Measurements from ENCODE around the gene CDHR3.

CDHR3 gene

DNA sequence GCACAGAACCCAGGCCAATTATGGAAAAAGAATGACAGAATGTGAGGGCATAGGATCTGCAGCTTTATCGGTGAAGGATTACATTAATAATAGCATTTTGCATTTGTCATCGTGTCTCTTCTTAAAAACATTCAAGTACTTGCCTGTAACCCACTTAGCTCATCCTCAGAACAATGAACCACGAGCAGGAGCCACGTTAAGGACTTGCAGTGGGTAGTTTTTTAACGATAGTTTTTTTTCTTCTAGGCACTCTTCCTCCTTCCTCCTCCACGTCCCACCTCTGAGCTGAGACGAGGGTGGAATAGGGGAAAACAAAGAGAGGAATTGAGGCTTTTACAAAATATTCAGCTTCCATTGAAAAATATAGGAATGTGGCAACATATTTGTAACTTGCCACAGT, 27.1 kb downstream of the CDHR3 start (continued):
- TF ChIP-seq ZNF785 (tag by site-specific recombination; IDR thresholded peaks at IDR 0.05) (no peak), ZFP41 (tag by site-specific recombination; IDR thresholded peaks at IDR 0.05; ENCODE audit: borderline replicate concordance) (no peak), ZNF571 (tag by site-specific recombination; IDR thresholded peaks at IDR 0.05) (no peak), ZNF621 (tag by site-specific recombination; IDR thresholded peaks at IDR 0.05) (no peak)

DNA sequence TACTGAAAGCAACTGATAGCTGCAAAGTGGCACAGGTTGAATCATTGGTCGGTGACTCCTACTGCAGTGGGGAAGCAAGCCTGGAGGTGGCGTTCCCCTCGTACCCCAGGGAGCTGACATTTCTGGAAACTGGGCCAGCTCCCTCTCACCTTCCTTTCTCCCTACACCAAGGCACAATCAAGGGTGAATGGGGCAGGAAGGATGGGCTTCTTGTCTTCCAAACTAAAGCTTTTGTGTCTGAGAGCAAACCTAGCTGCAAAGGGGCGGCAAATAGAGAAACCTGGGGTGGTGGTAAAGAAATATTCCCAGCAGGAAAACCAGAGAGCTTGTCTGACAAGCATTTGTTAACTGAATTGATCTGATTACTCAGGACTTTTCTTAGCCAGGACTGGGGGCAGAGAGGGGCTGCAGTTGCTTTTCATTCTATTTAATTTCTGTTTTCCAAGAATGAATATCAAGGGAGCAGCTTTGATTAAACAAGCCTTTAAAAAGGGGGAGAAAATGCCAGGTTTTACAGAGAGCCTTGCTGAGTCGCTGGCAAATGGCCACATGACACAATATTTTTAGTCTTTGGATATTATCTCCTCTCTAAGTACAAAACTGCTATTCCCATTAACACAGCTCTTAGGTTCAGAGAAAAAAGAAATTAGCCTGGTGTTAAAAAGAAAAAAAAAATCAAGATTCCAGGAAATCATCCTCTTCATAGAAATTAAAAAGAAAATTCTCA, 27.8 kb downstream of the CDHR3 start:
- H3K9me3 ChIP-seq (ENCODE audit: control insufficient read depth, insufficient read depth, low read depth, low read length) = no peaks in the 10 kb centered on the region
- H3K4me3 ChIP-seq (ENCODE audit: low read depth, low read length) = no peak overlapping the region
- H3K27ac ChIP-seq (ENCODE audit: extremely low read depth, low read depth, low read length) = no peak overlapping the region
- H3K36me3 ChIP-seq (ENCODE audit: control insufficient read depth in 2 of 2, insufficient read depth in 1 of 2, low read length in 2 of 2) = no peaks in the 10 kb centered on the region
- ChIA-PET CTCF (interaction anchor here (0.5 to 1.2 kb wide), 3 partner anchors 19 to 94 kb away, joined by 3 to 5 read pairs (median 4); no protein-coding TSS in a partner anchor), POLR2A (no interaction called here)
- H3K4me1 ChIP-seq (ENCODE audit: control insufficient read depth, insufficient read depth, low read length) = no peaks in the 10 kb centered on the region
- TF ChIP-seq ZNF223 (tag by site-specific recombination; IDR thresholded peaks at IDR 0.05) (no peak), BCL11A (tag by site-specific recombination; IDR thresholded peaks at IDR 0.05; ENCODE audit: low read depth) (no peak), GLI4 (tag by site-specific recombination; IDR thresholded peaks at IDR 0.05) (no peak), KLF10 (tag by site-specific recombination; IDR thresholded peaks at IDR 0.05) (no peak), REPIN1 (tag by site-specific recombination; IDR thresholded peaks at IDR 0.05; ENCODE audit: low read depth) (no peak), ZNF404 (tag by site-specific recombination; IDR thresholded peaks at IDR 0.05) (no peak), ZBTB20 (tag by site-specific recombination; IDR thresholded peaks at IDR 0.05) (no peak), ZNF174 (tag by site-specific recombination; IDR thresholded peaks at IDR 0.05) (no peak), ZNF549 (tag by site-specific recombination; IDR thresholded peaks at IDR 0.05) (no peak), YY1 (tag by site-specific recombination; IDR thresholded peaks at IDR 0.05) (no peak), ZNF837 (tag by site-specific recombination; IDR thresholded peaks at IDR 0.05) (no peak)
- TF ChIP-seq, protein P1, sequence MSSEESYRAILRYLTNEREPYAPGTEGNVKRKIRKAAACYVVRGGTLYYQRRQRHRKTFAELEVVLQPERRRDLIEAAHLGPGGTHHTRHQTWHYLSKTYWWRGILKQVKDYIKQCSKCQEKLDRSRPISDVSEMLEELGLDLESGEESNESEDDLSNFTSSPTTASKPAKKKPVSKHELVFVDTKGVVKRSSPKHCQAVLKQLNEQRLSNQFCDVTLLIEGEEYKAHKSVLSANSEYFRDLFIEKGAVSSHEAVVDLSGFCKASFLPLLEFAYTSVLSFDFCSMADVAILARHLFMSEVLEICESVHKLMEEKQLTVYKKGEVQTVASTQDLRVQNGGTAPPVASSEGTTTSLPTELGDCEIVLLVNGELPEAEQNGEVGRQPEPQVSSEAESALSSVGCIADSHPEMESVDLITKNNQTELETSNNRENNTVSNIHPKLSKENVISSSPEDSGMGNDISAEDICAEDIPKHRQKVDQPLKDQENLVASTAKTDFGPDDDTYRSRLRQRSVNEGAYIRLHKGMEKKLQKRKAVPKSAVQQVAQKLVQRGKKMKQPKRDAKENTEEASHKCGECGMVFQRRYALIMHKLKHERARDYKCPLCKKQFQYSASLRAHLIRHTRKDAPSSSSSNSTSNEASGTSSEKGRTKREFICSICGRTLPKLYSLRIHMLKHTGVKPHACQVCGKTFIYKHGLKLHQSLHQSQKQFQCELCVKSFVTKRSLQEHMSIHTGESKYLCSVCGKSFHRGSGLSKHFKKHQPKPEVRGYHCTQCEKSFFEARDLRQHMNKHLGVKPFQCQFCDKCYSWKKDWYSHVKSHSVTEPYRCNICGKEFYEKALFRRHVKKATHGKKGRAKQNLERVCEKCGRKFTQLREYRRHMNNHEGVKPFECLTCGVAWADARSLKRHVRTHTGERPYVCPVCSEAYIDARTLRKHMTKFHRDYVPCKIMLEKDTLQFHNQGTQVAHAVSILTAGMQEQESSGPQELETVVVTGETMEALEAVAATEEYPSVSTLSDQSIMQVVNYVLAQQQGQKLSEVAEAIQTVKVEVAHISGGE (tag by site-specific recombination; conservative IDR thresholded peaks at IDR 0.05; ENCODE audit: low read depth) = no peak
- TF ChIP-seq, protein P2, sequence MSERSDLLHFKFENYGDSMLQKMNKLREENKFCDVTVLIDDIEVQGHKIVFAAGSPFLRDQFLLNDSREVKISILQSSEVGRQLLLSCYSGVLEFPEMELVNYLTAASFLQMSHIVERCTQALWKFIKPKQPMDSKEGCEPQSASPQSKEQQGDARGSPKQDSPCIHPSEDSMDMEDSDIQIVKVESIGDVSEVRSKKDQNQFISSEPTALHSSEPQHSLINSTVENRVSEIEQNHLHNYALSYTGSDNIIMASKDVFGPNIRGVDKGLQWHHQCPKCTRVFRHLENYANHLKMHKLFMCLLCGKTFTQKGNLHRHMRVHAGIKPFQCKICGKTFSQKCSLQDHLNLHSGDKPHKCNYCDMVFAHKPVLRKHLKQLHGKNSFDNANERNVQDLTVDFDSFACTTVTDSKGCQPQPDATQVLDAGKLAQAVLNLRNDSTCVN (tag by site-specific recombination; optimal IDR thresholded peaks at IDR 0.05) = no peak
- TF ChIP-seq, protein P3, sequence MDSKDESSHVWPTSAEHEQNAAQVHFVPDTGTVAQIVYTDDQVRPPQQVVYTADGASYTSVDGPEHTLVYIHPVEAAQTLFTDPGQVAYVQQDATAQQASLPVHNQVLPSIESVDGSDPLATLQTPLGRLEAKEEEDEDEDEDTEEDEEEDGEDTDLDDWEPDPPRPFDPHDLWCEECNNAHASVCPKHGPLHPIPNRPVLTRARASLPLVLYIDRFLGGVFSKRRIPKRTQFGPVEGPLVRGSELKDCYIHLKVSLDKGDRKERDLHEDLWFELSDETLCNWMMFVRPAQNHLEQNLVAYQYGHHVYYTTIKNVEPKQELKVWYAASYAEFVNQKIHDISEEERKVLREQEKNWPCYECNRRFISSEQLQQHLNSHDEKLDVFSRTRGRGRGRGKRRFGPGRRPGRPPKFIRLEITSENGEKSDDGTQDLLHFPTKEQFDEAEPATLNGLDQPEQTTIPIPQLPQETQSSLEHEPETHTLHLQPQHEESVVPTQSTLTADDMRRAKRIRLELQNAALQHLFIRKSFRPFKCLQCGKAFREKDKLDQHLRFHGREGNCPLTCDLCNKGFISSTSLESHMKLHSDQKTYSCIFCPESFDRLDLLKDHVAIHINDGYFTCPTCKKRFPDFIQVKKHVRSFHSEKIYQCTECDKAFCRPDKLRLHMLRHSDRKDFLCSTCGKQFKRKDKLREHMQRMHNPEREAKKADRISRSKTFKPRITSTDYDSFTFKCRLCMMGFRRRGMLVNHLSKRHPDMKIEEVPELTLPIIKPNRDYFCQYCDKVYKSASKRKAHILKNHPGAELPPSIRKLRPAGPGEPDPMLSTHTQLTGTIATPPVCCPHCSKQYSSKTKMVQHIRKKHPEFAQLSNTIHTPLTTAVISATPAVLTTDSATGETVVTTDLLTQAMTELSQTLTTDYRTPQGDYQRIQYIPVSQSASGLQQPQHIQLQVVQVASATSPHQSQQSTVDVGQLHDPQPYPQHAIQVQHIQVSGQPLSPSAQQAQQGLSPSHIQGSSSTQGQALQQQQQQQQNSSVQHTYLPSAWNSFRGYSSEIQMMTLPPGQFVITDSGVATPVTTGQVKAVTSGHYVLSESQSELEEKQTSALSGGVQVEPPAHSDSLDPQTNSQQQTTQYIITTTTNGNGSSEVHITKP (tag by site-specific recombination; IDR thresholded peaks at IDR 0.05) = no peak
- TF ChIP-seq, protein P4, sequence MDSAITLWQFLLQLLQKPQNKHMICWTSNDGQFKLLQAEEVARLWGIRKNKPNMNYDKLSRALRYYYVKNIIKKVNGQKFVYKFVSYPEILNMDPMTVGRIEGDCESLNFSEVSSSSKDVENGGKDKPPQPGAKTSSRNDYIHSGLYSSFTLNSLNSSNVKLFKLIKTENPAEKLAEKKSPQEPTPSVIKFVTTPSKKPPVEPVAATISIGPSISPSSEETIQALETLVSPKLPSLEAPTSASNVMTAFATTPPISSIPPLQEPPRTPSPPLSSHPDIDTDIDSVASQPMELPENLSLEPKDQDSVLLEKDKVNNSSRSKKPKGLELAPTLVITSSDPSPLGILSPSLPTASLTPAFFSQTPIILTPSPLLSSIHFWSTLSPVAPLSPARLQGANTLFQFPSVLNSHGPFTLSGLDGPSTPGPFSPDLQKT (IDR thresholded peaks at IDR 0.05; ENCODE audit: borderline replicate concordance, low read depth, low read length) = no peak

Data from HEK293 (cell line).